SK-N-SH treated with all-trans-retinoic acid at 6 μM for 48 hours (cell line): Measurements from ENCODE around the gene PPARD.

Experiments
- CREB5 ChIP-seq: fragments of 250-450 bp; sonication (Bioruptor Pico); IDR thresholded peaks from 2 replicates; pipeline ENCODE4 v1.5.1; 2020; ENCODE audit warnings: low read depth, mild to moderate bottlenecking, moderate library complexity
- CSRNP3 ChIP-seq: fragments of 250-450 bp; sonication (Bioruptor Pico); IDR thresholded peaks from 2 replicates; pipeline ENCODE4 v1.5.1; 2021; ENCODE audit warnings: mild to moderate bottlenecking, moderate library complexity
- ZC3H10 ChIP-seq: fragments of 250-450 bp; sonication (Bioruptor Pico); IDR thresholded peaks from 2 replicates; pipeline ENCODE4 v1.5.1; 2021; ENCODE audit warnings: mild to moderate bottlenecking, moderate library complexity

- TF ChIP-seq CSRNP3 (CRISPR knock-in tag) (no peak), ZC3H10 (CRISPR knock-in tag) (no peak), CREB5 (no peak)
These were observed 103.3 kb downstream of the PPARD start for GRCh38 chr6:35445691-35446090.
